Smooth muscle cell (in vitro differentiated cells): Measurements from ENCODE around the gene ATM. TPM values are rescaled to one million over a fixed set of nuclear protein-coding genes. Genes with fewer than 3 reads are reported as not detected.

Experiments used
- DNase-seq: peaks from one replicate; lab custom pipeline; 2025; ENCODE audit not compliant: unreplicated experiment; lab: John Stamatoyannopoulos, UW
- H2AFZ ChIP-seq: fragments of 200-600 bp; sonication (generic); 2 replicates; pipeline ENCODE4 v1.6.0; 2016; ENCODE audit warnings: antibody characterized with exemption, low read depth, mild to moderate bottlenecking
- H3F3A ChIP-seq: fragments of 200-600 bp; sonication (generic); 2 replicates; pipeline ENCODE4 v1.6.0; 2017; ENCODE audit warnings: antibody characterized with exemption, low read depth
- H3K27ac ChIP-seq: fragments of 200-600 bp; sonication (generic); 2 replicates; pipeline ENCODE4 v1.5.1; 2016; ENCODE audit warnings: low read depth, mild to moderate bottlenecking
- H3K27me3 ChIP-seq: fragments of 200-600 bp; sonication (generic); 2 replicates; pipeline ENCODE4 v1.6.1; 2016; ENCODE audit warnings: low read depth, mild to moderate bottlenecking
- H3K36me3 ChIP-seq: fragments of 200-600 bp; sonication (generic); 2 replicates; pipeline ENCODE4 v1.5.1; 2016; ENCODE audit warnings: low read depth
- H3K4me1 ChIP-seq: fragments of 200-600 bp; sonication (generic); 2 replicates; pipeline ENCODE4 v1.5.1; 2016; ENCODE audit warnings: low read depth
- H3K4me2 ChIP-seq: fragments of 200-600 bp; sonication (generic); 2 replicates; pipeline ENCODE4 v1.6.0; 2016; ENCODE audit warnings: mild to moderate bottlenecking
- H3K4me3 ChIP-seq: fragments of 200-600 bp; sonication (generic); 2 replicates; pipeline ENCODE4 v1.5.1; 2016; ENCODE audit warnings: mild to moderate bottlenecking
- H3K79me2 ChIP-seq: fragments of 200-600 bp; sonication (generic); 2 replicates; pipeline ENCODE4 v1.6.0; 2016; ENCODE audit warnings: low read depth, mild to moderate bottlenecking
- H3K9ac ChIP-seq: fragments of 200-600 bp; sonication (generic); 2 replicates; pipeline ENCODE4 v1.6.0; 2016; ENCODE audit warnings: low read depth
- H3K9me3 ChIP-seq: fragments of 200-600 bp; sonication (generic); replicated peaks from 2 replicates; pipeline ENCODE4 v1.5.1; 2016; ENCODE audit warnings: low read depth
- H4K20me1 ChIP-seq: fragments of 200-600 bp; sonication (generic); 2 replicates; pipeline ENCODE4 v1.6.0; 2016; ENCODE audit warnings: low read depth
- WGBS: methylation state at CpG from one replicate; pipeline ENCODE4 v1.1.7; 2016; ENCODE audit warnings: low lambda C conversion rate; 5-methylcytosine and 5-hydroxymethylcytosine counted together
- polyA plus RNA-seq: library from polyadenylated mRNA; unstranded; fragments of >200 nt; fragmentation: Nextera tagmentation; extraction: Ambion mirVana; gene quantifications from 2 replicates; pipeline ENCODE4 v1.2.1, GENCODE V29; 2016
- total RNA-seq: library from RNA; depleted of rRNA; stranded (reverse); fragments of >200 nt; gene quantifications from 2 replicates; pipeline ENCODE4 v1.2.3, GENCODE V29; 2014
- TF ChIP-seq, protein P1 (sequence below): fragments of 200-600 bp; sonication (generic); IDR thresholded peaks from 2 replicates; pipeline ENCODE4 v1.5.1; 2017; ENCODE audit warnings: borderline replicate concordance, mild to moderate bottlenecking, antibody characterized with exemption; ENCODE audit not compliant: insufficient read depth, poor library complexity, severe bottlenecking

The ATM gene
- total and polyA plus RNA-seq, 2 experiments from 2014 or later, result 7.6 to 64.6 TPM

- no peaks in the 10 kb centered on the region for H3F3A ChIP-seq
- no peak overlapping the region for H2AFZ ChIP-seq
- no peak for DNase-seq
- no peak overlapping the region for H3K4me2 ChIP-seq
- H3K4me3 ChIP-seq, result no peak overlapping the region
- H3K9me3 ChIP-seq, result no peaks in the 10 kb centered on the region
- H3K4me1 ChIP-seq, result no peaks in the 10 kb centered on the region
- TF ChIP-seq, protein P1, sequence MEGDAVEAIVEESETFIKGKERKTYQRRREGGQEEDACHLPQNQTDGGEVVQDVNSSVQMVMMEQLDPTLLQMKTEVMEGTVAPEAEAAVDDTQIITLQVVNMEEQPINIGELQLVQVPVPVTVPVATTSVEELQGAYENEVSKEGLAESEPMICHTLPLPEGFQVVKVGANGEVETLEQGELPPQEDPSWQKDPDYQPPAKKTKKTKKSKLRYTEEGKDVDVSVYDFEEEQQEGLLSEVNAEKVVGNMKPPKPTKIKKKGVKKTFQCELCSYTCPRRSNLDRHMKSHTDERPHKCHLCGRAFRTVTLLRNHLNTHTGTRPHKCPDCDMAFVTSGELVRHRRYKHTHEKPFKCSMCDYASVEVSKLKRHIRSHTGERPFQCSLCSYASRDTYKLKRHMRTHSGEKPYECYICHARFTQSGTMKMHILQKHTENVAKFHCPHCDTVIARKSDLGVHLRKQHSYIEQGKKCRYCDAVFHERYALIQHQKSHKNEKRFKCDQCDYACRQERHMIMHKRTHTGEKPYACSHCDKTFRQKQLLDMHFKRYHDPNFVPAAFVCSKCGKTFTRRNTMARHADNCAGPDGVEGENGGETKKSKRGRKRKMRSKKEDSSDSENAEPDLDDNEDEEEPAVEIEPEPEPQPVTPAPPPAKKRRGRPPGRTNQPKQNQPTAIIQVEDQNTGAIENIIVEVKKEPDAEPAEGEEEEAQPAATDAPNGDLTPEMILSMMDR, result no peak
- no peaks in the 10 kb centered on the region for H3K79me2 ChIP-seq
- no peaks in the 10 kb centered on the region for H4K20me1 ChIP-seq
- no peaks in the 10 kb centered on the region for H3K27me3 ChIP-seq
- H3K27ac ChIP-seq, result no peak overlapping the region
- no peak overlapping the region for H3K9ac ChIP-seq
- H3K36me3 ChIP-seq, result peaks cover 2% of the 10 kb centered on the region
- 87% methylated on average over 4 of the region's 4 CpGs for WGBS
Measured at GRCh38 chr11:108341654-108342053, 118.8 kb downstream of the ATM start.

DNA sequence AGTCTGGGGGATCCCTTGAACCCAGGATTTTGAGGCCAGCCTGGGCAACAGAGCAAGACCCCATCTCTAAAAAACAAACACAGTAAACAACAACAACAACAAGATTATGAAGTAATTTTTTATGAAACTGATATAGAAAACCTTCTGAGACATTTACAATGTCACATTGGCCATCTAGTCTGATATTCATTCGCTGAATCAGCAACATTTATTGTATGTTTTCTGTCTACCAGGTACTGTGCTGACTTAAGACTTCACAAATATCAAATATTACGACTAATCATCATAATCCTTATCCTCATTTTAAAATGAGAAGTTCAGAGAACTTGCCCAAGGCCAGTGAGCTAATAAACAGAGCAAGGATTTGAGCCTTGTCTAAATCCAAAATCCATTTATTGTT is 120.8 kb downstream of the ATM start:
- 97% methylated on average over 2 of the region's 2 CpGs for WGBS
- H2AFZ ChIP-seq, result no peak overlapping the region
- H3F3A ChIP-seq, result no peaks in the 10 kb centered on the region
- H3K4me3 ChIP-seq, result no peak overlapping the region
- no peak overlapping the region for H3K4me2 ChIP-seq
- no peaks in the 10 kb centered on the region for H3K9me3 ChIP-seq
- no peak overlapping the region for H3K27ac ChIP-seq
- TF ChIP-seq, protein P1, result no peak
- no peaks in the 10 kb centered on the region for H3K4me1 ChIP-seq
- no peaks in the 10 kb centered on the region for H4K20me1 ChIP-seq
- no peaks in the 10 kb centered on the region for H3K79me2 ChIP-seq
- no peak overlapping the region for H3K9ac ChIP-seq
- H3K27me3 ChIP-seq, result no peaks in the 10 kb centered on the region
- no peak for DNase-seq
- peaks cover 8% of the 10 kb centered on the region for H3K36me3 ChIP-seq

DNA sequence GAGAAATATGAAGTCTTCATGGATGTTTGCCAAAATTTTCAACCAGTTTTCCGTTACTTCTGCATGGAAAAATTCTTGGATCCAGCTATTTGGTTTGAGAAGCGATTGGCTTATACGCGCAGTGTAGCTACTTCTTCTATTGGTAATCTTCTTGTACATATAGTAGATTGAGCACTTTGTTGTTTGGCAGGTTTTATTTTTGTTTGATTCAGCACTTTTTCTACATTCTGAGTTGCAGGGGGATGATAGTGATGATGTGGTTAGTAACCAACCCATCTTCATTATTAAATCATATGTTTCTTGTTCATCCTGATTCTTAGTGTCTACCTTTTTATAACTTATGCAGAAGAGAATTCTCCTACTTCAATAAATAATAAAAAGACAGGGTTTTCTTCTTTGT is 122.9 kb downstream of the ATM start:
- H3K4me1 ChIP-seq, result no peaks in the 10 kb centered on the region
- no peaks in the 10 kb centered on the region for H3K79me2 ChIP-seq
- no peak for DNase-seq
- H3K4me2 ChIP-seq, result no peak overlapping the region
- H3K9ac ChIP-seq, result no peak overlapping the region
- H3K4me3 ChIP-seq, result no peak overlapping the region
- over 99% methylated on average over 4 of the region's 4 CpGs for WGBS
- no peak overlapping the region for H2AFZ ChIP-seq
- H3F3A ChIP-seq, result no peaks in the 10 kb centered on the region
- TF ChIP-seq, protein P1, result no peak
- no peak overlapping the region for H3K27ac ChIP-seq
- peaks cover 8% of the 10 kb centered on the region for H3K36me3 ChIP-seq
- no peaks in the 10 kb centered on the region for H3K9me3 ChIP-seq
- no peaks in the 10 kb centered on the region for H4K20me1 ChIP-seq
- H3K27me3 ChIP-seq, result no peaks in the 10 kb centered on the region

- Histone ChIP-seq H3K27me3 (no peaks in the 10 kb centered on the region), H3K9me3 (no peaks in the 10 kb centered on the region), H3K4me3 (no peak overlapping the region), H3K4me2 (no peak overlapping the region), H3K79me2 (no peaks in the 10 kb centered on the region), H3K36me3 (peaks cover 8% of the 10 kb centered on the region), H3K9ac (no peak overlapping the region), H4K20me1 (no peaks in the 10 kb centered on the region), H3F3A (no peaks in the 10 kb centered on the region), H3K27ac (no peak overlapping the region), H2AFZ (no peak overlapping the region), H3K4me1 (no peaks in the 10 kb centered on the region)
- TF ChIP-seq, protein P1, result no peak
- no peak for DNase-seq
Measured at GRCh38 chr11:108346451-108346850, 123.6 kb downstream of the ATM start.
